ENCODE data around the gene CASQ2.
A peak's percentile ranks its signal among the peaks of the same experiment; 100 is the strongest.
"Not testable (repeated sequence)": the region's sequence is repeated elsewhere in the genome, so short reads cannot be mapped to it uniquely, and the experiment has no call there.

The CASQ2 gene

GRCh38 chr1:115779075-115779474 is 10.6 kb upstream of the CASQ2 start:
- DNase-seq, result not testable (repeated sequence)

GRCh38 chr1:115771847-115772457 is 3.4 kb upstream of the CASQ2 start:
- DNase-seq, result peak; percentile 95

- DNase-seq, result no peak
Observed at GRCh38 chr1:115771094-115771846, 2.8 kb upstream of the CASQ2 start.

- DNase-seq, result no peak
Observed at GRCh38 chr1:115767403-115767802, 1.1 kb downstream of the CASQ2 start.

GRCh38 chr1:115765091-115765490 is 3.4 kb downstream of the CASQ2 start:
- no peak for DNase-seq

GRCh38 chr1:115764541-115764940 is 4.0 kb downstream of the CASQ2 start:
- DNase-seq, result no peak

- DNase-seq, result no peak
Observed at GRCh38 chr1:115762779-115763178, 5.7 kb downstream of the CASQ2 start.

GRCh38 chr1:115761601-115762302 is 6.8 kb downstream of the CASQ2 start:
- DNase-seq, result no peak

GRCh38 chr1:115757856-115758255 is 10.7 kb downstream of the CASQ2 start:
- no peak for DNase-seq

GRCh38 chr1:115757326-115757725 is 11.2 kb downstream of the CASQ2 start:
- no peak for DNase-seq

GRCh38 chr1:115755456-115756370 is 12.8 kb downstream of the CASQ2 start:
- no peak for DNase-seq

GRCh38 chr1:115753830-115754229 is 14.7 kb downstream of the CASQ2 start:
- no peak for DNase-seq

GRCh38 chr1:115753361-115753760 is 15.2 kb downstream of the CASQ2 start:
- DNase-seq, result no peak

GRCh38 chr1:115748401-115749150 is 19.9 kb downstream of the CASQ2 start:
- no peak for DNase-seq

GRCh38 chr1:115746021-115746690 is 22.4 kb downstream of the CASQ2 start:
- DNase-seq, result no peak

- DNase-seq, result no peak
Observed at GRCh38 chr1:115744646-115745275, 23.8 kb downstream of the CASQ2 start.

- DNase-seq, result no peak
Observed at GRCh38 chr1:115740811-115741210, 27.7 kb downstream of the CASQ2 start.

GRCh38 chr1:115732316-115732715 is 36.2 kb downstream of the CASQ2 start:
- DNase-seq, result no peak

- no peak for DNase-seq
Observed at GRCh38 chr1:115729756-115730155, 38.8 kb downstream of the CASQ2 start.

- no peak for DNase-seq
Observed at GRCh38 chr1:115728341-115728740, 40.2 kb downstream of the CASQ2 start.

GRCh38 chr1:115727706-115728249 is 40.7 kb downstream of the CASQ2 start:
- peak; percentile 4 for DNase-seq

Data from NCI-H1694 treated with DMSO at 0.1 percent for 48 hours (cell line).